DOHH2 (cell line): Measurements from ENCODE around the gene GYPC.

Experiments used
- CTCF ChIP-seq: fragments of 200-600 bp; sonication (generic); IDR thresholded peaks from one replicate; pipeline ENCODE4 v1.5.1; 2014; ENCODE audit warnings: antibody characterized with exemption, mild to moderate bottlenecking, low read depth, low read length; ENCODE audit not compliant: poor library complexity, severe bottlenecking
- EZH2phosphoT487 ChIP-seq: fragments of 200-600 bp; sonication (generic); IDR thresholded peaks from 2 replicates; pipeline ENCODE4 v1.6.1; 2017; ENCODE audit warnings: borderline replicate concordance, mild to moderate bottlenecking, antibody characterized with exemption, low read length, moderate library complexity, mixed read lengths

DNA sequence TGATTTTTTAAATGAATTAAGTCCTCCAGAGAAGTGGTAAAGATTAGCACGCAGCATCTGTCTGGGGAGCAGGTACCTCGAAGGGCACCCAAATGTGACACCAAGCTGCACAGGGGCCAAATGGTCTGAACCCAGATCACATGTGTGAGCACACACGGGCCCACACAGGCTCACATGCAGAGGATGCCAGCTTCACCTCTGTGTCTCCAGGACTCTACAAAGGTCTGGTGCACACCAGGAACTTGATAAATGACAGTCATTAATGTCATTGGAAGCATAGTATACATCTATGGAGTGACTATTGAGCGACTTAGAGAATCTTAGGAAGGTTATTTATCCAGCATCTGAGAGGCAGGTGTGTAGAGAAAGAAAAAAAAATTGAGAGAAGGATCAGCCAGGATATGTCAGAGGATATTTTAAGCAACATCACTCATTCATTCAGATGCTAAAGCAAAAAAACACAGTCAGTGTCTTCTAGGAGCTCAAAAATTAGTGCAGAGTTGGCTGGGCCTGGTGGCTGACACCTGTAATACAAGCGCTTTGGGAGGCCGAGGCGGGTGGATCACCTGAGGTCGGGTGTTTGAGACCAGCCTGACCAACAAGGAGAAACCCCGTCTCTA lies 23.2 kb downstream of the GYPC start:
- TF ChIP-seq CTCF (no peak), EZH2phosphoT487 (no peak)
